ENCODE measurements around the gene VIT. TPM values are rescaled to one million over a fixed set of nuclear protein-coding genes. Genes with fewer than 3 reads are reported as not detected.

The VIT gene
- polyA plus RNA-seq, 1 experiment = not detected

GRCh38 chr2:36707050-36707449 is 10.5 kb downstream of the VIT start:
- Histone ChIP-seq H3K27ac (ENCODE audit: low read depth, low read length) (no peak overlapping the region), H3K4me3 (ENCODE audit: low read depth, low read length) (no peak overlapping the region), H3K27me3 (ENCODE audit: control insufficient read depth, insufficient read depth, low read length) (peaks cover 1% of the 10 kb centered on the region), H3K9me3 (ENCODE audit: control insufficient read depth, insufficient read depth, low read length) (no peaks in the 10 kb centered on the region)
- ChIA-PET CTCF (interaction anchor here (1.2 kb wide), 1 partner anchor 12 kb away, joined by 4 read pairs; no protein-coding TSS in a partner anchor), POLR2A (no interaction called here)
- no peak for DNase-seq (ENCODE audit: low read depth, low spot score)
- TF ChIP-seq, protein P1, sequence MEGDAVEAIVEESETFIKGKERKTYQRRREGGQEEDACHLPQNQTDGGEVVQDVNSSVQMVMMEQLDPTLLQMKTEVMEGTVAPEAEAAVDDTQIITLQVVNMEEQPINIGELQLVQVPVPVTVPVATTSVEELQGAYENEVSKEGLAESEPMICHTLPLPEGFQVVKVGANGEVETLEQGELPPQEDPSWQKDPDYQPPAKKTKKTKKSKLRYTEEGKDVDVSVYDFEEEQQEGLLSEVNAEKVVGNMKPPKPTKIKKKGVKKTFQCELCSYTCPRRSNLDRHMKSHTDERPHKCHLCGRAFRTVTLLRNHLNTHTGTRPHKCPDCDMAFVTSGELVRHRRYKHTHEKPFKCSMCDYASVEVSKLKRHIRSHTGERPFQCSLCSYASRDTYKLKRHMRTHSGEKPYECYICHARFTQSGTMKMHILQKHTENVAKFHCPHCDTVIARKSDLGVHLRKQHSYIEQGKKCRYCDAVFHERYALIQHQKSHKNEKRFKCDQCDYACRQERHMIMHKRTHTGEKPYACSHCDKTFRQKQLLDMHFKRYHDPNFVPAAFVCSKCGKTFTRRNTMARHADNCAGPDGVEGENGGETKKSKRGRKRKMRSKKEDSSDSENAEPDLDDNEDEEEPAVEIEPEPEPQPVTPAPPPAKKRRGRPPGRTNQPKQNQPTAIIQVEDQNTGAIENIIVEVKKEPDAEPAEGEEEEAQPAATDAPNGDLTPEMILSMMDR (IDR thresholded peaks at IDR 0.05; ENCODE audit: low read depth, low read length) = no peak

- ChIA-PET POLR2A (no interaction called here), CTCF (no interaction called here)
- DNase-seq (ENCODE audit: low read depth, low spot score) = no peak
- TF ChIP-seq, protein P1 (IDR thresholded peaks at IDR 0.05; ENCODE audit: low read depth, low read length) = no peak
- Histone ChIP-seq H3K27me3 (ENCODE audit: control insufficient read depth, insufficient read depth, low read length) (no peaks in the 10 kb centered on the region), H3K9me3 (ENCODE audit: control insufficient read depth, insufficient read depth, low read length) (no peaks in the 10 kb centered on the region), H3K27ac (ENCODE audit: low read depth, low read length) (no peak overlapping the region), H3K4me3 (ENCODE audit: low read depth, low read length) (no peak overlapping the region)
Observed at GRCh38 chr2:36708041-36708741, 11.7 kb downstream of the VIT start.

GRCh38 chr2:36710858-36711515 is 14.5 kb downstream of the VIT start:
- Histone ChIP-seq H3K27ac (ENCODE audit: low read depth, low read length) (no peak overlapping the region), H3K4me3 (ENCODE audit: low read depth, low read length) (no peak overlapping the region), H3K27me3 (ENCODE audit: control insufficient read depth, insufficient read depth, low read length) (peaks cover 2% of the 10 kb centered on the region), H3K9me3 (ENCODE audit: control insufficient read depth, insufficient read depth, low read length) (no peaks in the 10 kb centered on the region)
- POLR2A ChIA-PET = no interaction called here
- DNase-seq (ENCODE audit: low read depth, low spot score) = no peak
- CTCF ChIA-PET = no interaction called here
- TF ChIP-seq, protein P1 (IDR thresholded peaks at IDR 0.05; ENCODE audit: low read depth, low read length) = no peak

DNA sequence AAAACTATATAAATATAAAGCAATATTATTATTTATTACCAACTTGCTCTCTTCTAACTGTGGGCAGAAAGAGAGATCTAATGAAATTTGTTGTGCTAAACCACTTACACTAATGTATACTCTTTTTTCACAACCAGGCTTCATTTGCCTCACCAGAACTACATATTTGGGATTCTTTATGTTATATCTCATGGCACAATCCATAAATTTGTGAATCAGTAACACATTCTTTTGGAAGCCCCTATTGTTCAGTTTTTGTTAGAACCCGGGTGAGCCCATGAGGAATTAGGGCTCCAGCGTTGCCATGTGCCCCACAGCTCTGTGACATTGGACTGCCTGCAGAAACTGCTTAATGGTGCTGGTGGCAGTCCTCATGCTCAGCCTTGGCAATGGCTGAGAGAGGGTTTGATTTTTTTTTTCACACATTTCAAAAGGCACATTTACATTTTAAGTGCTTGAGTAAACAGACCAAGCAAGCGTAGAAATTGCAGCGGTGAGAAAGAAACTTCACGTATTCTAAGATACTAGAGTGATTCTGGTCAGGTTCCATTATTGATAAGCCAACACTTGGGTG is 15.3 kb downstream of the VIT start:
- Histone ChIP-seq H3K4me3 (ENCODE audit: low read depth, low read length) (no peak overlapping the region), H3K9me3 (ENCODE audit: control insufficient read depth, insufficient read depth, low read length) (no peaks in the 10 kb centered on the region), H3K27me3 (ENCODE audit: control insufficient read depth, insufficient read depth, low read length) (peaks cover 2% of the 10 kb centered on the region), H3K27ac (ENCODE audit: low read depth, low read length) (no peak overlapping the region)
- ChIA-PET CTCF (no interaction called here), POLR2A (no interaction called here)
- TF ChIP-seq, protein P1 (IDR thresholded peaks at IDR 0.05; ENCODE audit: low read depth, low read length) = no peak
- no peak for DNase-seq (ENCODE audit: low read depth, low spot score)

- CTCF ChIA-PET = no interaction called here
- Histone ChIP-seq H3K4me3 (ENCODE audit: low read depth, low read length) (no peak overlapping the region), H3K27ac (ENCODE audit: low read depth, low read length) (no peak overlapping the region), H3K9me3 (ENCODE audit: control insufficient read depth, insufficient read depth, low read length) (no peaks in the 10 kb centered on the region), H3K27me3 (ENCODE audit: control insufficient read depth, insufficient read depth, low read length) (peaks cover 2% of the 10 kb centered on the region)
- TF ChIP-seq, protein P1 (IDR thresholded peaks at IDR 0.05; ENCODE audit: low read depth, low read length) = no peak
- POLR2A ChIA-PET = no interaction called here
- no peak for DNase-seq (ENCODE audit: low read depth, low spot score)
Observed at GRCh38 chr2:36713310-36713709, 16.8 kb downstream of the VIT start.

Data from AG04450 (cell line).